K562 (cell line): ENCODE data around the gene PRKAA1. TPM values are rescaled to one million over a fixed set of nuclear protein-coding genes. Genes with fewer than 3 reads are reported as not detected.

Experiments
- AFF1 ChIP-seq, 2 experiments: fragments of 450-650 bp; IDR thresholded peaks; 2 replicates each; pipeline ENCODE4 v1.6.1; 2018; ENCODE audit warnings: mild to moderate bottlenecking in 2 of 2, low read depth in 1 of 2; ENCODE audit not compliant: partially characterized antibody in 2 of 2
- BCOR ChIP-seq: fragments of 450-650 bp; IDR thresholded peaks from 2 replicates; pipeline ENCODE4 v1.6.1; 2016
- CREBBP ChIP-seq: IDR thresholded peaks from one replicate; pipeline ENCODE4 v1.6.1; 2012; ENCODE audit warnings: low read depth, mild to moderate bottlenecking, control low read depth, inconsistent platforms, low read length
- ESRRB ChIP-seq: fragments of 250-450 bp; sonication (Bioruptor Pico); IDR thresholded peaks from 2 replicates; pipeline ENCODE4 v1.5.0; 2020; ENCODE audit warnings: mild to moderate bottlenecking, moderate library complexity, borderline replicate concordance
- FOXK2 ChIP-seq, 2 experiments: fragments of 450-650 bp; IDR thresholded peaks in 1 of 2; conservative IDR thresholded peaks in 1 of 2; 2 replicates each; pipeline ENCODE4 v1.6.1; 2016; ENCODE audit warnings: low read depth in 2 of 2, mild to moderate bottlenecking in 1 of 2
- HDAC8 ChIP-seq: fragments of 450-650 bp; IDR thresholded peaks from 2 replicates; pipeline ENCODE4 v1.6.1; 2016; ENCODE audit warnings: mild to moderate bottlenecking, missing genetic modification characterization, moderate library complexity, missing compliant biosample characterization
- HNRNPL ChIP-seq: fragments of 200-400 bp; formaldehyde crosslinking; IDR thresholded peaks from 2 replicates; pipeline ENCODE4 v1.6.1; 2017; ENCODE audit warnings: low read depth, mild to moderate bottlenecking, low read length
- KHSRP ChIP-seq: fragments of 450-650 bp; IDR thresholded peaks from 2 replicates; pipeline ENCODE4 v1.6.1; 2017
- NFIX ChIP-seq: fragments of 250-450 bp; sonication (Bioruptor Pico); IDR thresholded peaks from 2 replicates; pipeline ENCODE4 v1.4.0; 2020; ENCODE audit warnings: low read depth, mild to moderate bottlenecking, moderate library complexity
- PHF20 ChIP-seq: fragments of 450-650 bp; IDR thresholded peaks from 2 replicates; pipeline ENCODE4 v1.6.1; 2018; ENCODE audit not compliant: partially characterized antibody
- PTRF ChIP-seq: fragments of 450-650 bp; IDR thresholded peaks from 2 replicates; pipeline ENCODE4 v1.6.1; 2016; ENCODE audit warnings: mild to moderate bottlenecking, missing genetic modification characterization, missing compliant biosample characterization
- SMARCA5 ChIP-seq: fragments of 450-650 bp; IDR thresholded peaks from 2 replicates; pipeline ENCODE4 v1.6.1; 2016
- SNIP1 ChIP-seq: fragments of 450-650 bp; IDR thresholded peaks from 2 replicates; pipeline ENCODE4 v1.7.1; 2017; ENCODE audit warnings: low read depth, mild to moderate bottlenecking
- TBL1XR1 ChIP-seq, 2 experiments: IDR thresholded peaks; 2 replicates each; pipeline ENCODE4 v1.6.1; 2012; ENCODE audit warnings: improper control_type of control experiment in 2 of 2, low read length in 2 of 2, mild to moderate bottlenecking in 1 of 2
- ZBTB7A ChIP-seq: IDR thresholded peaks from 2 replicates; pipeline ENCODE4 v1.6.1; 2011; ENCODE audit warnings: low read depth, mild to moderate bottlenecking, low read length, moderate library complexity, borderline replicate concordance; ENCODE audit not compliant: control insufficient read depth
- ZNF224 ChIP-seq: sonication (generic); formaldehyde crosslinking; IDR thresholded peaks from 2 replicates; pipeline ENCODE4 v1.8.0; 2022; ENCODE audit warnings: mild to moderate bottlenecking, missing genetic modification reagents
- ZNF778 ChIP-seq: fragments of 450-650 bp; formaldehyde crosslinking; IDR thresholded peaks from 2 replicates; pipeline ENCODE4 v1.4.0; 2020; ENCODE audit warnings: mild to moderate bottlenecking, moderate library complexity
- ZSCAN32 ChIP-seq: fragments of 450-650 bp; formaldehyde crosslinking; IDR thresholded peaks from 2 replicates; pipeline ENCODE4 v1.4.0; 2020; ENCODE audit warnings: mild to moderate bottlenecking, moderate library complexity
- polyA plus RNA-seq, 8 experiments: library from polyadenylated mRNA; depleted of rRNA in 4 of 8; stranded (reverse) in 5 of 8; unstranded in 3 of 8; fragments of >200 nt; fragmentation: Nextera tagmentation in 2 of 8; fragmentation: Illumina TruSeq in 1 of 8; extraction: Ambion mirVana in 2 of 8; extraction: Trizol in 1 of 8; gene quantifications; 2 replicates each; pipeline versions ENCODE4 v1.2.1 to v1.2.3, GENCODE V29; 2011 to 2014; ENCODE audit warnings: inconsistent platforms in 1 of 8, missing spikeins in 1 of 8
- total RNA-seq, 7 experiments: library from RNA; depleted of rRNA in 6 of 7; stranded (reverse); fragments of >200 nt in 6 of 7; fragmentation: Illumina TruSeq in 2 of 7; extraction: Trizol in 2 of 7; gene quantifications; 2 replicates each; pipeline versions ENCODE4 v1.2.1 to v1.2.3, GENCODE V29; 2011 to 2021; ENCODE audit warnings: low replicate concordance in 1 of 7
- TF ChIP-seq, protein P1 (sequence below), 2 experiments: fragments of 250-450 bp in 1 of 2; fragments of 450-650 bp in 1 of 2; sonication (Bioruptor Pico) in 1 of 2; IDR thresholded peaks; 2 replicates each; pipeline versions ENCODE4 v1.6.1 to v1.8.0; 2016 to 2021; ENCODE audit warnings: mild to moderate bottlenecking in 2 of 2, moderate library complexity in 2 of 2, missing compliant biosample characterization in 1 of 2, missing genetic modification characterization in 1 of 2
- TF ChIP-seq, protein P2 (sequence below), 2 experiments: IDR thresholded peaks in 1 of 2; conservative IDR thresholded peaks in 1 of 2; 2 replicates each; pipeline ENCODE4 v1.6.1; 2016; ENCODE audit warnings: low read depth in 2 of 2, mild to moderate bottlenecking in 1 of 2, missing compliant biosample characterization in 1 of 2, missing genetic modification characterization in 1 of 2, moderate library complexity in 1 of 2

Gene PRKAA1
- total and polyA plus RNA-seq, 9 of the 15 experiments (the other 6 are each of a cell fraction or from before 2014, with no cell fraction given), result 24.5 to 84.0 (median 51.4) TPM

GRCh38 chr5:40755407-40756365 lies 42.5 kb downstream of the PRKAA1 start, which contains the start of gene TTC33 (continued):
- TF ChIP-seq AFF1 (IDR thresholded peaks at IDR 0.05; ENCODE audit: low read depth in 1 of 2, partially characterized antibody in 2 of 2) (peak in 1 of 2 experiments; percentile 98), HDAC8 (tag) (no peak), CREBBP (no peak), PTRF (tag) (no peak), HNRNPL (no peak), SMARCA5 (peak; percentile 81), NFIX (CRISPR knock-in tag) (no peak), ZNF778 (CRISPR knock-in tag) (no peak), TBL1XR1 (IDR thresholded peaks at IDR 0.05; ENCODE audit: low read length in 2 of 2) (peak in 1 of 2 experiments; percentile 30; a peak in 1 of 4 replicates), KHSRP (no peak), BCOR (peak; percentile 94), FOXK2 (conservative IDR thresholded peaks at IDR 0.05 in 1 of 2, IDR thresholded peaks at IDR 0.05 in 1 of 2; ENCODE audit: low read depth in 2 of 2) (peak; percentile 35 to 65; a peak in 3 of 4 replicates), ZNF224 (CRISPR knock-in tag) (peak; percentile 54; the same call in 1 of the 2 replicates), ZBTB7A (peak; percentile 64; the same call in 1 of the 2 replicates), ESRRB (CRISPR knock-in tag) (no peak), ZSCAN32 (CRISPR knock-in tag) (no peak), SNIP1 (no peak), PHF20 (no peak)
- TF ChIP-seq, protein P1, sequence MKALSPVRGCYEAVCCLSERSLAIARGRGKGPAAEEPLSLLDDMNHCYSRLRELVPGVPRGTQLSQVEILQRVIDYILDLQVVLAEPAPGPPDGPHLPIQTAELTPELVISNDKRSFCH (CRISPR knock-in tag; IDR thresholded peaks at IDR 0.05), result no peak
- TF ChIP-seq, protein P1 (tag; IDR thresholded peaks at IDR 0.05), result peak; percentile 89
- TF ChIP-seq, protein P2, sequence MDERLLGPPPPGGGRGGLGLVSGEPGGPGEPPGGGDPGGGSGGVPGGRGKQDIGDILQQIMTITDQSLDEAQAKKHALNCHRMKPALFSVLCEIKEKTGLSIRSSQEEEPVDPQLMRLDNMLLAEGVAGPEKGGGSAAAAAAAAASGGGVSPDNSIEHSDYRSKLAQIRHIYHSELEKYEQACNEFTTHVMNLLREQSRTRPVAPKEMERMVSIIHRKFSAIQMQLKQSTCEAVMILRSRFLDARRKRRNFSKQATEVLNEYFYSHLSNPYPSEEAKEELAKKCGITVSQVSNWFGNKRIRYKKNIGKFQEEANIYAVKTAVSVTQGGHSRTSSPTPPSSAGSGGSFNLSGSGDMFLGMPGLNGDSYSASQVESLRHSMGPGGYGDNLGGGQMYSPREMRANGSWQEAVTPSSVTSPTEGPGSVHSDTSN (CRISPR knock-in tag; IDR thresholded peaks at IDR 0.05; ENCODE audit: low read depth), result no peak
- TF ChIP-seq, protein P2 (tag; conservative IDR thresholded peaks at IDR 0.05; ENCODE audit: low read depth), result no peak
